SK-N-SH (cell line): ENCODE results near the gene ATG2B. TPM values are rescaled to one million over a fixed set of nuclear protein-coding genes. Genes with fewer than 3 reads are reported as not detected.

Source experiments
- CTCF ChIA-PET: fragments of 300-600, 350-600 bp; formaldehyde crosslinking; extraction: SDS; loops from one replicate; lab custom pipeline; 2021; lab: Yijun Ruan, JAX
- POLR2A ChIA-PET: fragments of 350-600 bp; sonication (Branson Sonifier 250); formaldehyde crosslinking; extraction: SDS; loops from one replicate; lab custom pipeline; 2020; ENCODE audit warnings: antibody characterized with exemption, inconsistent platforms; lab: Yijun Ruan, JAX
- DNase-seq: peaks from one replicate; pipeline ENCODE4 v3.0.0; 2012
- H2AFZ ChIP-seq: fragments of 200-600 bp; sonication (generic); 2 replicates; pipeline ENCODE4 v1.8.1; 2016; ENCODE audit warnings: antibody characterized with exemption, mild to moderate bottlenecking, low read depth
- H3F3A ChIP-seq: fragments of 200-600 bp; sonication (generic); replicated peaks from 2 replicates; pipeline ENCODE3; 2016; ENCODE audit warnings: antibody characterized with exemption, mild to moderate bottlenecking; ENCODE audit not compliant: insufficient read depth
- H3K27ac ChIP-seq, 2 experiments: fragments of 200-500 bp in 1 of 2; fragments of 200-600 bp in 1 of 2; sonication (Bioruptor generic) in 1 of 2; sonication (generic), shearing (Covaris generic) in 1 of 2; 2 replicates each; pipeline versions ENCODE4 v1.5.1 to v1.6.1; 2014 to 2016; ENCODE audit warnings: low read depth in 2 of 2, inconsistent platforms in 1 of 2, low read length in 1 of 2, mild to moderate bottlenecking in 1 of 2, mixed read lengths in 1 of 2
- H3K27me3 ChIP-seq: fragments of 200-600 bp; sonication (generic), shearing (Covaris generic); 2 replicates; pipeline ENCODE4 v1.6.1; 2016; ENCODE audit warnings: mixed run types; ENCODE audit not compliant: insufficient read depth
- H3K36me3 ChIP-seq, 2 experiments: fragments of 200-500 bp in 1 of 2; fragments of 200-600 bp in 1 of 2; sonication (Bioruptor generic) in 1 of 2; sonication (generic) in 1 of 2; replicated peaks in 1 of 2; 2 replicates each; pipeline versions ENCODE3 to v1.5.1; 2014 to 2016; ENCODE audit warnings: low read length in 1 of 2, mild to moderate bottlenecking in 1 of 2; ENCODE audit not compliant: insufficient read depth in 2 of 2, control insufficient read depth in 1 of 2
- H3K4me1 ChIP-seq, 2 experiments: fragments of 200-500 bp in 1 of 2; fragments of 200-600 bp in 1 of 2; sonication (Bioruptor generic) in 1 of 2; sonication (generic), shearing (Covaris generic) in 1 of 2; 2 replicates each; pipeline versions ENCODE4 v1.5.1 to v1.6.1; 2014 to 2016; ENCODE audit warnings: low read depth in 1 of 2, low read length in 1 of 2, mixed run types in 1 of 2; ENCODE audit not compliant: insufficient read depth in 2 of 2, control insufficient read depth in 1 of 2
- H3K4me2 ChIP-seq: fragments of 200-600 bp; sonication (generic), shearing (Covaris generic); 2 replicates; pipeline ENCODE4 v1.6.1; 2017; ENCODE audit warnings: mixed run types
- H3K4me3 ChIP-seq, 2 experiments: fragments of 200-500 bp in 1 of 2; fragments of 200-600 bp in 1 of 2; sonication (Bioruptor generic) in 1 of 2; sonication (generic), shearing (Covaris generic) in 1 of 2; 2 replicates each; pipeline versions ENCODE4 v1.5.1 to v1.8.1; 2014 to 2016; ENCODE audit warnings: low read depth in 2 of 2, inconsistent platforms in 1 of 2, low read length in 1 of 2, mild to moderate bottlenecking in 1 of 2, mixed read lengths in 1 of 2, moderate library complexity in 1 of 2
- H3K79me2 ChIP-seq: fragments of 200-600 bp; sonication (generic); 2 replicates; pipeline ENCODE4 v1.8.1; 2017; ENCODE audit warnings: mild to moderate bottlenecking; ENCODE audit not compliant: insufficient read depth
- H3K9ac ChIP-seq: fragments of 200-600 bp; sonication (generic); 2 replicates; pipeline ENCODE4 v1.6.1; 2017; ENCODE audit warnings: mixed run types
- H3K9me2 ChIP-seq: fragments of 200-600 bp; sonication (generic); 2 replicates; pipeline ENCODE4 v1.6.1; 2017; ENCODE audit warnings: mixed run types
- H3K9me3 ChIP-seq: fragments of 200-600 bp; sonication (generic); 2 replicates; pipeline ENCODE4 v1.6.1; 2017; ENCODE audit warnings: mixed run types, mild to moderate bottlenecking, moderate library complexity
- H4K20me1 ChIP-seq: fragments of 200-600 bp; sonication (generic); 2 replicates; pipeline ENCODE4 v1.6.1; 2017; ENCODE audit warnings: mild to moderate bottlenecking, mixed run types; ENCODE audit not compliant: insufficient read depth
- ELF1 ChIP-seq: IDR thresholded peaks from 2 replicates; pipeline ENCODE4 v1.4.0; 2012
- EZH2phosphoT487 ChIP-seq: fragments of 200-600 bp; sonication (generic); IDR thresholded peaks from 2 replicates; pipeline ENCODE4 v1.6.1; 2017; ENCODE audit warnings: low read depth, mixed run types, mild to moderate bottlenecking, antibody characterized with exemption, moderate library complexity, borderline replicate concordance
- FOSL2 ChIP-seq: IDR thresholded peaks from 2 replicates; pipeline ENCODE4 v1.4.0; 2012; ENCODE audit warnings: low read depth, mild to moderate bottlenecking, moderate library complexity, borderline replicate concordance
- FOXJ3 ChIP-seq: sonication (generic); formaldehyde crosslinking; IDR thresholded peaks from 2 replicates; pipeline ENCODE4 v1.5.1; 2020; ENCODE audit warnings: mild to moderate bottlenecking, missing genetic modification reagents
- FOXM1 ChIP-seq: IDR thresholded peaks from 2 replicates; pipeline ENCODE4 v1.4.0; 2012; ENCODE audit warnings: low read depth, mild to moderate bottlenecking
- GATA2 ChIP-seq: sonication (generic); formaldehyde crosslinking; IDR thresholded peaks from 2 replicates; pipeline ENCODE4 v1.5.0; 2020; ENCODE audit warnings: mild to moderate bottlenecking, missing genetic modification reagents
- MXI1 ChIP-seq: IDR thresholded peaks from 2 replicates; pipeline ENCODE4 v1.6.1; 2012; ENCODE audit warnings: mild to moderate bottlenecking, low read depth, low read length, improper control_type of control experiment
- NFIC ChIP-seq: IDR thresholded peaks from 2 replicates; pipeline ENCODE4 v1.4.0; 2012; ENCODE audit warnings: borderline replicate concordance
- RCOR1 ChIP-seq: fragments of 150-350 bp; IDR thresholded peaks from 2 replicates; pipeline ENCODE4 v1.6.1; 2017; ENCODE audit warnings: antibody characterized with exemption, low read length
- TCF12 ChIP-seq: IDR thresholded peaks from 2 replicates; pipeline ENCODE4 v1.4.0; 2012
- WGBS: methylation state at CpG from one replicate; pipeline ENCODE4 v1.1.6; 2017; ENCODE audit warnings: low lambda C conversion rate; 5-methylcytosine and 5-hydroxymethylcytosine counted together
- polyA plus RNA-seq, 3 experiments: library from polyadenylated mRNA; depleted of rRNA; stranded (reverse); fragments of >200 nt; gene quantifications; 2 replicates each; pipeline ENCODE4 v1.2.3, GENCODE V29; 2012
- TF ChIP-seq, protein P1 (sequence below): IDR thresholded peaks from 2 replicates; pipeline ENCODE4 v1.4.0; 2012; ENCODE audit warnings: low read depth, borderline replicate concordance
- TF ChIP-seq, protein P2 (sequence below): fragments of 150-350 bp; IDR thresholded peaks from 2 replicates; pipeline ENCODE4 v1.6.1; 2016; ENCODE audit warnings: mild to moderate bottlenecking, low read depth, low read length
- TF ChIP-seq, protein P3 (sequence below): fragments of 150-350 bp; IDR thresholded peaks from 2 replicates; pipeline ENCODE4 v1.6.1; 2017; ENCODE audit warnings: antibody characterized with exemption, low read length, low read depth, borderline replicate concordance
- TF ChIP-seq, protein P4 (sequence below): IDR thresholded peaks from 2 replicates; pipeline ENCODE4 v1.4.0; 2012; ENCODE audit warnings: low read depth

The ATG2B gene
- polyA plus RNA-seq, 1 of the 3 experiments (the other 2 are of a cell fraction): 5.8 TPM

DNA sequence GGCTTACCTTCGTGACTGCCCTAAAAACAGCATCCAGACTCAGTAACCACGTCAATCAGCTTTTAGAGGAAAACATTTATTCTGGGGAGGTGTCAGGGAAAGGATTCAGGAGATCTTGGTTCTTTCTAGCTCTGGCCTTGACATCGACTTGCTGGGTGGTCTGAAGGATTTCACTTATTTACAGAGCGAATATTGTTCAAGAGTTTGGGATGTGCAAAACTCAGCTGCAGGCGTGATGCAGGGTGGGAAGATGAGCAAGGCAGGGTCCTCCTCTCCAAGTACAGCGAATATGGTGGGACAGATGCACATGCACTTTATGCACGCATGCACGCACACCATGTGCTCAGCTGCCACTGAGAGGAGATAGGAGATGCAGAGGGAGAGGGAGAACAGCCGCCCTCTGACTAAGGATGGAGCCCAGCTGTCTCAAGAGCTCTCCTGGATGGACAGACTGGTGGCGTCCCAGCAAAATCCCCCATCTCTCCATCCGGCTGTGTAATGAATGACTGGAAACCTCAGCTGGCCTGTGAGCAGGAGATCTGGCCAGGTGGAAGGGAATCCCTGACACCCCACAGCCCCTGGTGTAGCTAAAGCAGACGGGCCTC, 131.5 kb downstream of the ATG2B start:
- H3K9ac ChIP-seq: no peak overlapping the region
- no peaks in the 10 kb centered on the region for H3K79me2 ChIP-seq
- no peaks in the 10 kb centered on the region for H3K9me3 ChIP-seq
- H3K27ac ChIP-seq: no peak overlapping the region
- ChIA-PET CTCF (interaction anchor here (1.1 to 1.3 kb wide), 2 partner anchors 10 to 27 kb away, joined by 3 read pairs; no protein-coding TSS in a partner anchor), POLR2A (interaction anchor here (1.1 kb wide), 1 partner anchor 15 kb away, joined by 3 read pairs; no protein-coding TSS in a partner anchor)
- H3F3A ChIP-seq: no peaks in the 10 kb centered on the region
- 90% methylated on average over 8 of the region's 12 CpGs for WGBS
- H4K20me1 ChIP-seq: no peaks in the 10 kb centered on the region
- TF ChIP-seq NFIC (no peak), GATA2 (CRISPR knock-in tag) (no peak), FOXM1 (no peak), FOSL2 (no peak), TCF12 (no peak)
- TF ChIP-seq, protein P1, sequence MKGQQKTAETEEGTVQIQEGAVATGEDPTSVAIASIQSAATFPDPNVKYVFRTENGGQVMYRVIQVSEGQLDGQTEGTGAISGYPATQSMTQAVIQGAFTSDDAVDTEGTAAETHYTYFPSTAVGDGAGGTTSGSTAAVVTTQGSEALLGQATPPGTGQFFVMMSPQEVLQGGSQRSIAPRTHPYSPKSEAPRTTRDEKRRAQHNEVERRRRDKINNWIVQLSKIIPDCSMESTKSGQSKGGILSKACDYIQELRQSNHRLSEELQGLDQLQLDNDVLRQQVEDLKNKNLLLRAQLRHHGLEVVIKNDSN: no peak
- TF ChIP-seq, protein P2, sequence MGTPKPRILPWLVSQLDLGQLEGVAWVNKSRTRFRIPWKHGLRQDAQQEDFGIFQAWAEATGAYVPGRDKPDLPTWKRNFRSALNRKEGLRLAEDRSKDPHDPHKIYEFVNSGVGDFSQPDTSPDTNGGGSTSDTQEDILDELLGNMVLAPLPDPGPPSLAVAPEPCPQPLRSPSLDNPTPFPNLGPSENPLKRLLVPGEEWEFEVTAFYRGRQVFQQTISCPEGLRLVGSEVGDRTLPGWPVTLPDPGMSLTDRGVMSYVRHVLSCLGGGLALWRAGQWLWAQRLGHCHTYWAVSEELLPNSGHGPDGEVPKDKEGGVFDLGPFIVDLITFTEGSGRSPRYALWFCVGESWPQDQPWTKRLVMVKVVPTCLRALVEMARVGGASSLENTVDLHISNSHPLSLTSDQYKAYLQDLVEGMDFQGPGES: no peak
- TF ChIP-seq, protein P3, sequence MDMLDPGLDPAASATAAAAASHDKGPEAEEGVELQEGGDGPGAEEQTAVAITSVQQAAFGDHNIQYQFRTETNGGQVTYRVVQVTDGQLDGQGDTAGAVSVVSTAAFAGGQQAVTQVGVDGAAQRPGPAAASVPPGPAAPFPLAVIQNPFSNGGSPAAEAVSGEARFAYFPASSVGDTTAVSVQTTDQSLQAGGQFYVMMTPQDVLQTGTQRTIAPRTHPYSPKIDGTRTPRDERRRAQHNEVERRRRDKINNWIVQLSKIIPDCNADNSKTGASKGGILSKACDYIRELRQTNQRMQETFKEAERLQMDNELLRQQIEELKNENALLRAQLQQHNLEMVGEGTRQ: no peak
- no peaks in the 10 kb centered on the region for H3K27me3 ChIP-seq
- no peaks in the 10 kb centered on the region for H3K9me2 ChIP-seq
- no peak for DNase-seq
- no peak overlapping the region for H2AFZ ChIP-seq
- no peak overlapping the region for H3K4me2 ChIP-seq
- H3K4me1 ChIP-seq: no peaks in the 10 kb centered on the region
- H3K36me3 ChIP-seq: no peaks in the 10 kb centered on the region
- H3K4me3 ChIP-seq: no peak overlapping the region

DNA sequence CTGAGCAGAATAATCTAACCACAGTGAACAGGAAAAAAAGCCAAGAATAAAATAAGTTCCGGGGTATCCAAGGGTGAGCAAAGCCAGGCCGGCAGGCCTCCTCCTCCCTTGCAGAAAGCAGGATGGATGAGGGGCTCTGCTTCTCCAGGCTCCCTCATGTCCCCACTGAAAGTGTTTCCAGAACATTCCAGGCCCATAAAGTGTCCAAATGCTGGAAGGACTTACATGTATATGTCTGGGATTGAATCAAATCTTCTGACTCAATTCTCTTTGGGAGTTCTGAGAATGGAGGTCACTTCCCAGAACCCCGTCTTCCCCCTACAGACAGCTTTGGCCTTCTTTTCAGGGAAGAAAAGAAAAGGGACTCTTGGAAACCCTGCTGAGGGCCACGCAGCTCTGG, 132.1 kb downstream of the ATG2B start:
- Histone ChIP-seq H3K36me3 (no peaks in the 10 kb centered on the region), H3K79me2 (no peaks in the 10 kb centered on the region), H3F3A (no peaks in the 10 kb centered on the region), H3K9me3 (no peaks in the 10 kb centered on the region), H2AFZ (no peak overlapping the region), H3K4me3 (no peak overlapping the region), H4K20me1 (no peaks in the 10 kb centered on the region), H3K4me2 (no peak overlapping the region), H3K27ac (no peak overlapping the region), H3K4me1 (no peaks in the 10 kb centered on the region), H3K9me2 (no peaks in the 10 kb centered on the region), H3K9ac (no peak overlapping the region), H3K27me3 (no peaks in the 10 kb centered on the region)
- 94% methylated on average over 4 of the region's 4 CpGs for WGBS
- no peak for DNase-seq
- TF ChIP-seq RCOR1: no peak
- no peak for TF ChIP-seq MXI1
- TF ChIP-seq ELF1: no peak
- TF ChIP-seq GATA2 (CRISPR knock-in tag): no peak
- TF ChIP-seq, protein P4, sequence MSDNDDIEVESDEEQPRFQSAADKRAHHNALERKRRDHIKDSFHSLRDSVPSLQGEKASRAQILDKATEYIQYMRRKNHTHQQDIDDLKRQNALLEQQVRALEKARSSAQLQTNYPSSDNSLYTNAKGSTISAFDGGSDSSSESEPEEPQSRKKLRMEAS: no peak
- TF ChIP-seq, protein P2: no peak
- TF ChIP-seq, protein P1: no peak
- TF ChIP-seq EZH2phosphoT487: no peak
- no peak for TF ChIP-seq FOXJ3 (CRISPR knock-in tag)
- ChIA-PET CTCF (interaction anchor here (1.1 to 1.3 kb wide), 2 partner anchors 10 to 27 kb away, joined by 3 read pairs; no protein-coding TSS in a partner anchor), POLR2A (no interaction called here)
